GM12872 (cell line): ENCODE measurements around the gene STAT5A.

Source experiments
- CTCF ChIP-seq: IDR thresholded peaks from 3 replicates; pipeline ENCODE4 v1.5.1; 2011; ENCODE audit warnings: low read depth, mild to moderate bottlenecking, low read length, moderate library complexity; ENCODE audit not compliant: insufficient read depth

STAT5A gene

GRCh38 chr17:42287977-42288802 lies at the start of gene STAT5A:
Gene STAT5A, plus strand, starts transcription at chr17:42288498. Its CDS starts 914 bp downstream, at chr17:42289412.
- no peak for TF ChIP-seq CTCF

- no peak for TF ChIP-seq CTCF
Measured at GRCh38 chr17:42240201-42240600, 48.1 kb upstream of the STAT5A start.

GRCh38 chr17:42241871-42242270 lies 46.4 kb upstream of the STAT5A start:
- TF ChIP-seq CTCF: no peak

GRCh38 chr17:42243493-42243982 lies 44.8 kb upstream of the STAT5A start:
- no peak for TF ChIP-seq CTCF

GRCh38 chr17:42246515-42246914 lies 41.8 kb upstream of the STAT5A start:
- TF ChIP-seq CTCF: no peak

- no peak for TF ChIP-seq CTCF
Measured at GRCh38 chr17:42247734-42248133, 40.6 kb upstream of the STAT5A start.

- no peak for TF ChIP-seq CTCF
Measured at GRCh38 chr17:42248351-42249179, 39.7 kb upstream of the STAT5A start.
